NK-92 treated with Interleukin-12 subunit alpha and Interleukin-12 subunit beta, amount 100 ng/mL, for 24 hours (cell line): Measurements from ENCODE around the gene SAA1.
"Not testable (repeated sequence)": the region's sequence is repeated elsewhere in the genome, so short reads cannot be mapped to it uniquely, and the experiment has no call there.

Experiments
- DNase-seq: peaks from one replicate; lab custom pipeline; 2025; lab: John Stamatoyannopoulos, UW

Gene SAA1

GRCh38 chr11:18259259-18259658 lies 6.8 kb upstream of the SAA1 start:
- no peak for DNase-seq

DNA sequence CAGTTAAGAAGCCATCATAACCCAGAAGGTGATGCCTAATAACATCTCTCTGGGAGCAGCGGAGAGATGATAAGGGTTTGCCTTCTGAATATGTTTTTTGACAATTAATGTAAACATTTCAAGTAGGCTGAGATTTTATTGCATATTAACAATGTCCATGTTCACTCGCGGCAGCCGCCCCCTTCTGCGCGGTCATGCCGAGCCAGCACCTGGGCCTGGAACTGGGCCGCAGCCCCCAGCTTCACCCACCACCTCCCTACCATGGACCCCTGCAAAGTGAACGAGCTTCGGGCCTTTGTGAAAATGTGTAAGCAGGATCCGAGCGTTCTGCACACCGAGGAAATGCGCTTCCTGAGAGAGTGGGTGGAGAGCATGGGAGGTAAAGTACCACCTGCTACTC lies 4.3 kb upstream of the SAA1 start:
- no peak for DNase-seq

GRCh38 chr11:18262681-18263350 lies 3.2 kb upstream of the SAA1 start:
- not testable (repeated sequence) for DNase-seq

- no peak for DNase-seq
Observed at GRCh38 chr11:18264035-18264434, 2.0 kb upstream of the SAA1 start.

DNA sequence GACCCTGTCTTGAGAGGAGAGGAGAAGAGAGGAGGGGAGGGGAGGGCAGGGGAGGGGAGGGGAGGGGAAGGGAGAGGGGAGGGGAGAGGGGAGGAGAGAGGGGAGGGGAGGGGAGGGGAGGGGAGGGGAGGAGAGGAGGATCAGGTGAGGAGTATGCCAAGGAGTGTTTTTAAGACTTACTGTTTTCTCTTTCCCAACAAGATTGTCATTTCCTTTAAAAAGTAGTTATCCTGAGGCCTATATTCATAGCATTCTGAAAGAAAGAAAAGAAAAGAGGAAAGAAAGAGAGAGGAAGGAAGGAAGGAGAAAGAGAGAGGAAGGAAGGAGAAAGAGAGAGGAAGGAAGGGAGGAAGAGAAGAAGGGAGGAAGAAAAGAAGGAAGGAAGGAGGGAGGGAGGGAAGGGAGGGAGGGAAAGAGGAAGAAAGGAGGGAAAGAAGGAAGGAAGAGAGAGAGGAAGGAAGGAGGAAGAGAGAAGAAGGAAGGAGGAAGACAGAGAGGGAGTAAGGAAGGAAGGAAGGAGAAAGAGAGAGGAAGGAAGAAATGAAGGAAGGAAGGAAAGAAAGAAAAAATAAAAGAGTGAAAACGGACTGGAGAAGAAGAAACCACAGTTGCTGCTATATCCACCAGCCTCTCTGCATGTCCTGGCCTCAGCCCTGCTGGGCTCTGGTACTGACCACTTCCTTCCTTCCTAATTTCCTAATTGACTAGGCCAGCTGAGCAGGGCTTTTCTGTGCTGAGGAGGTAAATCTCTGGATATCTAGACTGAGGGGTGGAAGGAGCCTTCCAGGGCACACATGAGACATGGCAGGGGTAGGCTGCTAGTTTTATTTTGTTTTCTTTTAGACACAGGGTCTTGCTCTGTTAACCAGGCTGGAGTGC lies 1.1 kb upstream of the SAA1 start:
- DNase-seq, result no peak

DNA sequence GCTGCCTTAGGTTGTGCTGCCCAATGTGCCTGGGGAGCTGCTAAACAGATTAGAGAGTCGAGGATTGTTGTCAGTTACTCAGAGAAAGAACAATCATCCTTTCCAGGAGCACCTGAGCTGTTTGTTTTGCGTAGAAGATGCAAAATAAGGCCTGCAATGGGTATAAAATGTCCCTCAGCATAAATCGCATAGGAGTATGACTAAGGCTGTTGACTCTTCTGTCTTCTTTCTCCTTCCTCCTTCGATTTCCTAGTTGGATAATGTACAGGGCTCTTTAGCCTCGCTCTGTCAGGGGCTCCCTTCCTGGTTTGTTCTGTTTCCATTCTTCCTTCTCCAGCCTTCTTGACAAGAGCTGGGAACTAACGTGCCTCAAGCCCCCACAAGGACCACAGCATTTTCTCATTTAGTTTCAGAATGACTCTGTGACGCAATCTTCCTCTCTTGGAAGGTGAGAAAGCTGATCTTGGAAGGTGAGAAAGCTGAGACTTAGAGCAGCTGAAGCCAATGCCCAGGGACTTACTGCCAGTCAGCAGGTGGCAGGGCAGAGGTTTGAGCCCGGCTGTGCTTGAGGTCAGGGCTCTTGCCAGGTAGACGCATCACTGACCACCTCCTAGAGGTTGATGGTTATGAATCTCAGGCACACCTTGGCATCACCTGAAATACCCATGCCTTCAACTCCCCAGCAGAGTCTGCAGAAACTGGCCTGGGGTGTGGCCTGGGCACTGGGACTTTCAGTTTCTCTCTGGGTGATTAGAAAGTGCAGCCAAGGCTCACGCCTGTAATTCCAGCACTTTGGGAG lies 1.5 kb downstream of the SAA1 start:
- DNase-seq, result not testable (repeated sequence)

- DNase-seq, result not testable (repeated sequence)
Observed at GRCh38 chr11:18269252-18269651, 3.2 kb downstream of the SAA1 start.

- DNase-seq, result no peak
Observed at GRCh38 chr11:18270102-18270501, 4.0 kb downstream of the SAA1 start.

DNA sequence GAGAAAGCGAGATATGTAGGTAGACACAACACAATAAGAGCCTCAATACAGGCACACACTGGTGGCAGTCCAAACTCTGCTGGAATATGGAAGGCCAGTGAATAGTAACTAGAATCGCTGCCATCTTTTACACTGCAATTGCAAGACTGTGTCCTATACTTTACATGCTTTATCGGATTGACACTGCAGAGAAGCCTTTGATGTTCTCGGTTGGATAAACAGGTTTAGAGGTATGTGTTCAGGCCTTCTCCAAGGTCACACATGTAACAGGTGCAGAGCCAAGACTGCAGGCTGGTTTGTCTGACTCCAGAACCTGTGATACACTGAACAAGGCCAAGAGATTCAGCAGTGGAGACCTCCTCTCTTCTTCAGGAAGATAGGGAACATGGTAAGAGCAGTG lies 5.1 kb downstream of the SAA1 start:
- no peak for DNase-seq

GRCh38 chr11:18277565-18278271 lies 11.7 kb downstream of the SAA1 start:
- DNase-seq, result no peak

DNA sequence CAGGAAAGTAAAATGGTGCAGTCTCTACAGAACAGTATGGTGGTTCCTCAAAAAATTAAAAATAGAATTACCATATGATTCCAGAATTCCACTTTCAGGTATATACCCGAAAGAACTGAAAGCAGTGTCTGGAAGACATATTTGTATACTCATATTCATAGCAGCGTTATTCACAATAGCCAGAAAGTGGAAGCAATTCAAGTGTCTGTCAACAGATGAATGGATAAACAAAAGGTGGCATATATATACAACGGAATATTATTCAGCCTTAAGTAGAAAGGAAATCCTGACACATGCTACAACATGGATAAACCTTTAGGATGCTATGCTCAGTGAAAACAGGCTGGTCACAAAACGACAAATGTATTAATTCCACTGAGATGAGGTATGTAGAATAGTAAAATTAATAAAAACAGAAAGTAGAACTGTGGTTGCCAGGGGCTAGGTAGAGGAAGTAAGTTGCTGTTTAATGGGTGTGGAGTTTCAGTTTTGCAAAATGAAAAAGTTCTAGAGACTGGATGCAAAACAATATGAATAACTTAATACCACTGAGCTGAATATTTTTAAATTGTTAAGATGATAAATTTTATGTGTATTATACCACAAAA lies 14.5 kb downstream of the SAA1 start:
- no peak for DNase-seq

GRCh38 chr11:18282626-18283025 lies 16.6 kb downstream of the SAA1 start:
- no peak for DNase-seq

DNA sequence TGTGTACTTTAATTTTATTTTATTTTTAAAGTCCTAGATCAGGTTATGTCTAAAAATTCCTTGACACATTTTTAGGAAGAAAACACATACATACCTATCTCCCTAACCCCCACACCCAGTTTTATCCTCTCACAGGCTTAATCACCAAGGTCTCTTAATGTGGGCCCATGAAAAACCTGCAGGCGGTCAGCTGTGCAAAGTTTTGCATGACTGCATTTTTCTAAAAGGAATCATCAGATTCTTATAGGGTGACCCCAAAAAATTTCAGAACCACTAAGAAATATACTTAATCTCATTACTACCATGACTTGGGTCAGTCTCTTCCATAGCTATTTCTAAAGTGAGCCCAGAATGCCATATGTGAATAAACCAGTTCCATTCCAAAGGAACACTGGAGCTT lies 19.8 kb downstream of the SAA1 start:
- DNase-seq, result no peak

- DNase-seq, result no peak
Observed at GRCh38 chr11:18288911-18289310, 22.8 kb downstream of the SAA1 start.

GRCh38 chr11:18294862-18295261 lies 28.8 kb downstream of the SAA1 start:
- DNase-seq, result no peak

- no peak for DNase-seq
Observed at GRCh38 chr11:18295316-18295715, 29.3 kb downstream of the SAA1 start.

GRCh38 chr11:18299721-18300120 lies 33.7 kb downstream of the SAA1 start:
- DNase-seq, result no peak

GRCh38 chr11:18304745-18305144 lies 38.7 kb downstream of the SAA1 start:
- no peak for DNase-seq

DNA sequence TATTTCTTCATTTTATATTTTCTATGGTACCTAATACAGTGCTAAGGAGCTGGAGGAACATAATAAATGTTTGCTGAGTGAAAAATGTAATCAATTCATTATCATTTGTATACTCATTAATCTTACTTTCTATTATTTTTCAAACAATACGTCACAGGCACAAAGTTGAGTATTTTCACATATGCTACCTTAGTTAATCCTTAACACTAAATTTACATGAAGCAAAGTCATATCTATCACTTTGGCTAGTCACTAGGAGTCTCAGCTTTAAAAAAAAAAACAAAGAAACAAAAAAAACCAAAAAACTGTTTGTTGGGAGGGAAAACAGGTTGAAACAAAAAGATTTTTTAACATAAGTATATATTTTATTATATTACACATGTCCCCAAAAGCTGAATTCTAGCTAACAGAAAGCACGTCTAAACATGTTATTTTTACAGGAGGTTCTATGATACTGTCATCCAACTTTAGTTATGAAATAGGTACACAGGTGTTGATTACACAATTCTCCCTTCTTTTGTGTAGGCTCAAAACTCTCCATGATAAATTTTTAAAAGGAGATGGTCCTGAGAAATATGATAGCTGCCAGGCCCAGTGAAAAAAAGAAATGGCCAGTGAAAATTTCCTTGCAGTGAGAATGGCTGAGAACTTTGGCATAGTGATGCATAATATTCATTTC lies 41.5 kb downstream of the SAA1 start:
- no peak for DNase-seq

GRCh38 chr11:18308242-18308641 lies 42.2 kb downstream of the SAA1 start:
- DNase-seq, result no peak

DNA sequence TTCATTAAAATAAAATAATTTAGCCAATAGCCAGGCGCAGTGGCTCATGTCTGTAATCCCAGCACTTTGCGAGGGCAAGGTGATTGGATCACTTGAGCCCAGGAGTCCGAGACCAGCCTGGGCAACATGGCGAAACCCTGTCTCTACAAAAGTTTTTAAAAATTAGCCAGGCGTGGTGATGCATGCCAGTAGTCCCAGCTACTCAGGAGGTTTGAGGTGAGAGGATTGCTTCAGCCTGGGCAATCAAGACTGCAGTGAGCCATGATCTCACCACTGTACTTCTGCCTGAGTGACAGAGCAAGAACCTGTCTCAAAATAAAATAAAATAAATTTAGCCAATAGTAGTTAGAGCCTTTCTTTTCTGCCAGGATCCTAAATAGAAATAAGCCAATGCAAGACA lies 43.6 kb downstream of the SAA1 start:
- DNase-seq, result no peak
